Measurements from ENCODE around the gene AZIN2.
"Not testable (repeated sequence)": the region's sequence is repeated elsewhere in the genome, so short reads cannot be mapped to it uniquely, and the experiment has no call there.

The AZIN2 gene

DNA sequence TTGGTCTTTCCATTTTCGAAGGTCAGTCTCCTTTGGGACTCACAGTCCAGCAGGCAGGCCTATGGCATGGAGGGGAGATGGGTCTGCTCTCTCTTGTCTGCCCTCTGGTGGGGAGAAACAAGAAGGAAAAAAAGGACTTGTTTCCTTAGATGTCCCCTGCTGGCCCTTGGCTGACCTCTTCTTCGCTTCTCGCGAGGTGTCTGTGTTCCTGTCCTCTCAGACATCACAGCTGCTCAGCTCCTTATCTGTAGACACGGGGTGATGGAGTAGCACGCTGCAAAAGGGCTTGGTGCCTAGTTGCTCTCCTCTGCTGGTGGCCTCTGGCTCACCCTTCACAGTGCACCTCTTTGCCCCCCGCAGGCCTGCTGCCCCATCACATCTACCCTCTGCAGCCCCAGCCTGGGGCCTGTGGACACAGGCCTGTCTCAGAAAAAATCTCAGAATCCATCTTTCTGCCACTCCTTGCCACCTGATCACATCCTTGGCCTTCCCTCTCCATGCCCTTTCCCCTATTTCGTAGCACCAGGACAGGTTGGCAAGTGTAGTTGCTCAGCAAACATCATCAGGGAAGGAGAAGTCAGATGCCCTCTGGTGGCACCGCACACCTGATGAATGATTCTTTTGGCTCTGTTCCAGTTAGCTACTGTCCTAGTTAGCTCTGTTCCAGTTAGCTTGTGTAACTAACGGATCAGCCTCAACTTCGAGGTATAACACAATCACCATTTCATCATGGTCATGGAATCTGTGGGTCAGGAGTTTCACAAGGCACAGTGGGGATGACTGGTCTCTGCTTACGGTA lies 25.5 kb upstream of the AZIN2 start:
- FAIRE-seq, result peak; percentile 45
- DNase-seq (ENCODE audit: insufficient read length, low spot score), result peak; percentile 31
- TF ChIP-seq POLR2AphosphoS5 (IDR thresholded peaks at IDR 0.05; ENCODE audit: low read depth, low read length), result no peak
- no peak for TF ChIP-seq SPI1 (IDR thresholded peaks at IDR 0.05; ENCODE audit: low read depth, low read length)
- no peak for TF ChIP-seq POU2F2 (IDR thresholded peaks at IDR 0.05; ENCODE audit: low read depth, low read length)
- TF ChIP-seq TAF1 (IDR thresholded peaks at IDR 0.05; ENCODE audit: low read depth, low read length), result no peak
- no peak for TF ChIP-seq POLR2A (IDR thresholded peaks at IDR 0.05; ENCODE audit: low read depth, low read length)
- TF ChIP-seq PAX5 (IDR thresholded peaks at IDR 0.05; ENCODE audit: insufficient read depth, low read length, severe bottlenecking), result no peak

DNA sequence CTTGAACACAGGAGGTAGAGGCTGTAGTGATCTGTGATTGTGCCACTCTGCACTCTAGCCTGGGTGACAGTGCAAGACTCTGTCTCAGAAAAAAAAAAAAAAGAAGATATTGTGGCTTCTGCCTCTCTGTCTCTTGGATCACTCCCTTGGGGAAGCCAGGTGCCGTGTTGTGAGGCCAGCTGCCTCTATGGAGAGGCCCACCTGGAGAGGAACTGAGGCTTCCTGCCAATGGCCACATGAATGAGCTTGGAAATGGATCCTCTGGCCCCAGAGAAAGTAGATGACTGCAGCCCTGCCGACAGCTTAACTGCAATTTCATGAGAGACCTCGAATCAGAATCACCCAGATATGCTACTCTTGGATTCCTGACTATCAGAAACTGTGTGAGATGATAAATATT lies 24.5 kb upstream of the AZIN2 start:
- DNase-seq (ENCODE audit: insufficient read length, low spot score) (no peak), FAIRE-seq (no peak)
- TF ChIP-seq POU2F2 (IDR thresholded peaks at IDR 0.05; ENCODE audit: low read depth, low read length) (no peak), POLR2A (IDR thresholded peaks at IDR 0.05; ENCODE audit: low read depth, low read length) (no peak), TAF1 (IDR thresholded peaks at IDR 0.05; ENCODE audit: low read depth, low read length) (no peak), SPI1 (IDR thresholded peaks at IDR 0.05; ENCODE audit: low read depth, low read length) (no peak), PAX5 (IDR thresholded peaks at IDR 0.05; ENCODE audit: insufficient read depth, low read length, severe bottlenecking) (no peak), POLR2AphosphoS5 (IDR thresholded peaks at IDR 0.05; ENCODE audit: low read depth, low read length) (no peak)

DNA sequence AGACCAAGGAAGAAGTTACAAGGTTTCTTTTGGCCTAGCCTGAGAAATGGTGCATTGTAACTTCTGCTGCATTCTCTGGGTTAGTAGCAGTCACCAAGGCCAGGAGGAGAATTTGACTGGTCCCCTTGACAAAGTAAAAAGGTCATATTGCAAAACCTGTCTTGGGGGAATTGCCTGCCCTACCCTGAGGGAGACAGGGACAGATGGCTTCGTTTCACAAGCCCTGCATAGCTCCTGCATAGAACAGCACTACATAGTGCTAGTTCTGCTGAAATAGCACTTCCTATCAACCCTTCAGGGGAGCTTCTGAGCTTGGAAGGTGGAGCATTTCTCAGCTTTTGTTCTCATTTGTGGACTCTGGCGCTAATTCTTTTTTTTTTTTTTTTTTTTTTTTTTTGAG lies 23.9 kb upstream of the AZIN2 start:
- FAIRE-seq (no peak), DNase-seq (ENCODE audit: insufficient read length, low spot score) (no peak)
- TF ChIP-seq POU2F2 (IDR thresholded peaks at IDR 0.05; ENCODE audit: low read depth, low read length), result no peak
- no peak for TF ChIP-seq PAX5 (IDR thresholded peaks at IDR 0.05; ENCODE audit: insufficient read depth, low read length, severe bottlenecking)
- TF ChIP-seq SPI1 (IDR thresholded peaks at IDR 0.05; ENCODE audit: low read depth, low read length), result no peak
- no peak for TF ChIP-seq TAF1 (IDR thresholded peaks at IDR 0.05; ENCODE audit: low read depth, low read length)
- no peak for TF ChIP-seq POLR2A (IDR thresholded peaks at IDR 0.05; ENCODE audit: low read depth, low read length)
- no peak for TF ChIP-seq POLR2AphosphoS5 (IDR thresholded peaks at IDR 0.05; ENCODE audit: low read depth, low read length)

DNA sequence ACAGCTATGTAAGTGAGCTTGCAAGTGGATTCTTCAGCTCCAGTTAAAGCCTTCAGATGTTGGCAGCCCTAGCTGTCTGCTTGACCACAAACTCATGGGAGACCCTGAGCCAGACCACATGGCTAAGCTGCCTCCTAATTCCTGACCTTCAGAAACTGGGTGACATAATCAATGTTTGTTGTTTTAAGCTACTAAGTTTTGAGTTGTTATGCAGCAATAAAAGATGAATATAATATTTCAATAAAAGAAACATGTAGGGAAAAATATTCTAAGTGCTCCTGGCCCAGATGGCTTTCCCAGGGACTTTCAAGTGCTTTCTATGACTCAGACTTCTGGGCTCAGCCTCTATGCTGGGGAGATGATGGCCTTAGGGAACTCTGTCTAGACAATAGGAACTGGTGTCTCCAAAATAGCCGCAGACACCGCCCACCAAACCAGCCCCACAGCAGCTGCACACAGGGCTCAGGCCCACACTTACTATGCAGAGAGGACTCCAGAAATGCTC lies 20.3 kb upstream of the AZIN2 start:
- TF ChIP-seq POLR2AphosphoS5 (IDR thresholded peaks at IDR 0.05; ENCODE audit: low read depth, low read length) (no peak), TAF1 (IDR thresholded peaks at IDR 0.05; ENCODE audit: low read depth, low read length) (no peak), POU2F2 (IDR thresholded peaks at IDR 0.05; ENCODE audit: low read depth, low read length) (no peak), PAX5 (IDR thresholded peaks at IDR 0.05; ENCODE audit: insufficient read depth, low read length, severe bottlenecking) (no peak), SPI1 (IDR thresholded peaks at IDR 0.05; ENCODE audit: low read depth, low read length) (no peak), POLR2A (IDR thresholded peaks at IDR 0.05; ENCODE audit: low read depth, low read length) (no peak)
- FAIRE-seq, result no peak

DNA sequence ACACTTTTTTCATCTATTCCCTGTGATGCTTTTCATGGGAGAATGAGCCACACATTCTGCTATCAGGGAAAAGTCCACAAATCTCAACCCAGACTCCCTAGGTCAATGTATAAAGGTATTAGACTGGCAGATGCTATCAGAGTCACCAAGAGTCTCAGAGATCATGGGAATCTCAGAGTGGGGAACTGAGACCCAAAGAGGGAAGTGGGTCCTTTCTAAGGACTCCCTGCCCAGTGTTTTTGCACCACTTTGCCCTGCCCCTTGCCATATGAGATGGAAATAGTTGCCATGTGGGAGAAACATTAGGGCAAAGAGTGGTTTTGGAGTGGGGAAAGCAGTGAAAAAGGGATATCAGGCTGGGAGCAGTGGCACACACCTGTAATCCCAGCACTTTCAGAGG lies 19.1 kb upstream of the AZIN2 start:
- DNase-seq (ENCODE audit: insufficient read length, low spot score) (no peak), FAIRE-seq (no peak)
- peak; percentile 7; the same call in 1 of the 2 replicates for TF ChIP-seq SPI1 (IDR thresholded peaks at IDR 0.05; ENCODE audit: low read depth, low read length)
- TF ChIP-seq POLR2AphosphoS5 (IDR thresholded peaks at IDR 0.05; ENCODE audit: low read depth, low read length), result no peak

More for the DNA sequence above, 20.3 kb upstream of the AZIN2 start:
- DNase-seq (ENCODE audit: insufficient read length, low spot score), result no peak

DNA sequence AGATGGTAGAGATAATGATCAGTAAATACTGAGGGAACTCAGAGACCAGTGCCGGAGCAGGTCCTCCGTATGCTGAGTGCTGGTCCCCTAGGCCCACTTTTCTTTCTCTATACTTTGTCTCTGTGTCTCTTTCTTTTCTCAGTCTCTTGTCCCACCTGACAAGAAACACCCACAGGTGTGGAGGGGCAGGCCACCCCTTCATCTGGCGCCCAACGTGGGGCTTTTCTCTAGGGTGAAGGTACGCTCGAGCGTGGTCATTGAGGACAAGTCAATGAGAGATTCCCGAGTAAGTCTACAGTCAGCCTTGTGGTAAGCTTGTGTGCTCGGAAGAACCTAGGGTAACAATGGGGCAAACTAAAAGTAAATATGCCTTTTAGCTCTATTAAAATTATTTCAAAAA lies 16.7 kb upstream of the AZIN2 start:
- FAIRE-seq; DNase-seq (ENCODE audit: insufficient read length, low spot score): not testable (repeated sequence)

DNA sequence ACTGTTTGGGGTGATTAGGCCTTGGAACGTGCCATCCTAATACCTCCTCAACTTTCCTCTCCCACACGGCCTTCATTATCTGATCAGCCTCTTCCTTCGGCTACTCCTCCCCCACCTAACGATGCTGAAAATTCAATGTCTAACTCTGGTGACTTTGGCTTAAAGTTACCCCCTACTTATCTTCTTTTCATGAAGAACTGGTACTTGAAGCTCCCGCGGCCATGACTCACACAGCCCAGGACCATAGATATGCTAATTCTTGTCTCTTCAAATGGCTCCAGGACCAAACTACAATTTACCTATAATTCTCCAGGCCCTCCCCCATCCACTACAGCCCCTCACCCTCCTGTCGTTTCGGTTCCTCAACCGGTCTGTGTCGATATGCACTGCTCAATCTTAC lies 15.7 kb upstream of the AZIN2 start:
- DNase-seq (ENCODE audit: insufficient read length, low spot score) (no peak), FAIRE-seq (no peak)
- TF ChIP-seq POLR2AphosphoS5 (IDR thresholded peaks at IDR 0.05; ENCODE audit: low read depth, low read length) (no peak), SPI1 (IDR thresholded peaks at IDR 0.05; ENCODE audit: low read depth, low read length) (no peak), PAX5 (IDR thresholded peaks at IDR 0.05; ENCODE audit: insufficient read depth, low read length, severe bottlenecking) (no peak), TAF1 (IDR thresholded peaks at IDR 0.05; ENCODE audit: low read depth, low read length) (no peak), POU2F2 (IDR thresholded peaks at IDR 0.05; ENCODE audit: low read depth, low read length) (no peak), POLR2A (IDR thresholded peaks at IDR 0.05; ENCODE audit: low read depth, low read length) (no peak)

DNA sequence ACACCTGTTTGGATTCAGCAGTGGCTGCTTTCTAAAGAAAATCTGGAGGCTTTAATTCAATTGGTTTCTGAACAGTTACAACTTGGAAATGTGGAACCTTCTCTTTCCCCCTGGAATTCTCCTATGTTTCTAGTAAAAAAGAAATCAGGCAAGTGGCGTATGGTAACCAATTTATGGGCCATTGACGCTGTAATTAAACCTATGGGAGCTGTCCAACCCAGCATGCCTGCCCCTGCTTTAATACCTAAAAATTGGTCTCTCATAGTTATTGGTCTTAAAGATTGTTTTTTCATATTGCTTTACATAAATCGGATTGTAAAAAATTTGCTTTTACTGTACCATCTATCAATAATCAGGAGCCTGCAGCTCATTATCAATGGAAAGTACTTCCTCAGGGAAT lies 14.5 kb upstream of the AZIN2 start:
- FAIRE-seq, result not testable (repeated sequence)

DNA sequence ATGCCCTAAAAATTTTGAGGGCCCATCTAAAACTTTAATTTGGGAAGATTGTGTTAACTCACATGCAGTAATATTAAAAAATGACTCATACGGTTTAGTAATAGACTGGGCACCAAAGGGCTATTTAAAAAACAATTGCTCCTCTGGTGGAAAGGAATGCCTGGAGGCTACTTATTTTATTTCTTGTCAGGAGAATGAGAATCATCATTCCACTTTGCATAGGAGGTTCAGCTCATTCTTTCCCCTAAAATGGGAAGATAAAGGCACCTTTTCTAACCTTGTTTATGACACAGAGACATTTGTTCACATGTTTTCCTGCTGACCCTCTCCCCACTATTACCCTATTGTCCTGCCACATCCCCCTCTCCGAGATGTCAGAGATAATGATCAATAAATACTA lies 12.8 kb upstream of the AZIN2 start:
- DNase-seq (ENCODE audit: insufficient read length, low spot score); FAIRE-seq: not testable (repeated sequence)

More for the DNA sequence above, 14.5 kb upstream of the AZIN2 start:
- not testable (repeated sequence) for DNase-seq (ENCODE audit: insufficient read length, low spot score)

DNA sequence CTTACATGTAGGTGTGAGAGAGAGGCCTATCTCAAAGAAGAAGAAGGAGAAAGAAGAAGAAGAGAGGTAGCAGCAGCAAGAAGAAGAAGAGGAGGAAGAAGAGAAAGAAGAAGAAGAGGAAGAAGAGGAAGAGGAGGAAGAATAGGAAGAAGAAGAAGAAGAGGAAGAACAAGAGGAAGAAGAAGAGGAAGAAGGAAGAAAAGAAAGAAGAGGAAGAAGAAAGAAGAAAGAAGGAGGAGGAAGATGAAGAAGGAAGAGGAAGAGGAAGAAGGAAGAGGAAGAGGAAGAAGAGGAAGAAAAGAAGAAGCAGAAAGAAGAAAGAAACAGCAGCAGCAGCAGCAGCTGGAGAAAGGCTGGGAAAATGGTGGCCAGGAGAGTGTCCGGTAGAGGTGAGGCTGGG lies 10.3 kb upstream of the AZIN2 start:
- no peak for FAIRE-seq

DNA sequence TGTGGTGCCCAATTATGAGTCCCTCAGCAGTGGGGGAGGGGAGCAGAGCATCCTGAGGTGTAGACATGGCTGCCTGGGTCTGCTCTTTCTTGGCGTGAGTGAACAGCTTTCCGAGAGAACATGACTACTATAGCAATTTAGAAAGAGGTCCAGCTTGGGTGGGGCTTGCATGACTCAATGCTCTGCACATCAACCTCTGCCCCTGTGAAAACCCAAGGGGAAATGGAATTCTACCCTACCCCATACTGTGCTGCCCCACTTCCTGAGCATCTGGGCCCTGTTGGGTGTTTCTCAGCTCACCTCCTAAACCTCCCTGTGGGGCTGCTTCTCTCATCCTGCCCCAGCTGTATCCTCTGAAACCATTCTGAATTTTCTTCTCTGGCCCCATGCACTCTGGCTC lies 8.2 kb upstream of the AZIN2 start:
- FAIRE-seq, result no peak
- no peak for DNase-seq (ENCODE audit: insufficient read length, low spot score)
- TF ChIP-seq POU2F2 (IDR thresholded peaks at IDR 0.05; ENCODE audit: low read depth, low read length) (no peak), SPI1 (IDR thresholded peaks at IDR 0.05; ENCODE audit: low read depth, low read length) (no peak), PAX5 (IDR thresholded peaks at IDR 0.05; ENCODE audit: insufficient read depth, low read length, severe bottlenecking) (no peak), TAF1 (IDR thresholded peaks at IDR 0.05; ENCODE audit: low read depth, low read length) (no peak), POLR2A (IDR thresholded peaks at IDR 0.05; ENCODE audit: low read depth, low read length) (no peak), POLR2AphosphoS5 (IDR thresholded peaks at IDR 0.05; ENCODE audit: low read depth, low read length) (no peak)

More for the DNA sequence above, 10.3 kb upstream of the AZIN2 start:
- DNase-seq (ENCODE audit: insufficient read length, low spot score), result no peak
- TF ChIP-seq POLR2AphosphoS5 (IDR thresholded peaks at IDR 0.05; ENCODE audit: low read depth, low read length), result no peak
- no peak for TF ChIP-seq SPI1 (IDR thresholded peaks at IDR 0.05; ENCODE audit: low read depth, low read length)
- TF ChIP-seq POU2F2 (IDR thresholded peaks at IDR 0.05; ENCODE audit: low read depth, low read length), result no peak
- TF ChIP-seq TAF1 (IDR thresholded peaks at IDR 0.05; ENCODE audit: low read depth, low read length), result no peak
- TF ChIP-seq PAX5 (IDR thresholded peaks at IDR 0.05; ENCODE audit: insufficient read depth, low read length, severe bottlenecking), result no peak
- no peak for TF ChIP-seq POLR2A (IDR thresholded peaks at IDR 0.05; ENCODE audit: low read depth, low read length)

Measured in GM12891 (cell line).